ENCODE data around the gene DLL3. TPM values are rescaled to one million over a fixed set of nuclear protein-coding genes. Genes with fewer than 3 reads are reported as not detected.

DLL3 gene
- total and polyA plus RNA-seq, 9 of the 15 experiments (the other 6 are each of a cell fraction or from before 2014, with no cell fraction given): 0.80 to 6.3 (median 1.2) TPM

- peaks cover 21 to 30% of the 10 kb centered on the region in 2 experiments; a peak in 4 of 5 replicates for H3K4me1 ChIP-seq (replicated peaks in 1 of 2; ENCODE audit: control insufficient read depth in 2 of 2, insufficient read depth in 2 of 2, low read length in 2 of 2)
- H3K4me2 ChIP-seq (ENCODE audit: insufficient read depth, low read length): peak overlapping the region; percentile 83
- intact Hi-C loops (cut with micrococcal nuclease): no loop called here
- H3K27me3 ChIP-seq (ENCODE audit: control insufficient read depth in 2 of 2, insufficient read depth in 2 of 2, low read length in 2 of 2): peaks cover 4 to 19% of the 10 kb centered on the region in 2 experiments; a peak in 4 of 5 replicates
- 37% methylated on average over 5 of the region's 5 CpGs for WGBS (ENCODE audit: insufficient coverage, low coverage, missing lambda C conversion rate)
- no peaks in the 10 kb centered on the region for H3K36me3 ChIP-seq (ENCODE audit: control insufficient read depth, insufficient read depth, low read length)
- H3K9ac ChIP-seq (ENCODE audit: insufficient read depth in 1 of 2, low read depth in 2 of 2, low read length in 2 of 2): peak overlapping the region; percentile 50 to 84; a peak in 3 of 4 replicates
- ChIA-PET POLR2A (interaction anchor here (0.6 to 1.5 kb wide), 3 partner anchors 9 to 379 kb away, joined by 3 to 5 read pairs (median 5); partner anchors contain the start of gene RPS16), CTCF (ENCODE audit: low intra/inter-chr PET ratio) (interaction anchor here (0.5 kb wide), 1 partner anchor 73 kb away, joined by 3 read pairs; no protein-coding TSS in a partner anchor)
- H3K9me3 ChIP-seq (replicated peaks; ENCODE audit: control insufficient read depth, insufficient read depth, low read depth, low read length): no peaks in the 10 kb centered on the region
- H3K79me2 ChIP-seq (ENCODE audit: control insufficient read depth, insufficient read depth, low read length): no peaks in the 10 kb centered on the region
- no peaks in the 10 kb centered on the region for H4K20me1 ChIP-seq (replicated peaks; ENCODE audit: control insufficient read depth, insufficient read depth, low read length)
- TF ChIP-seq GTF2E2 (tag; IDR thresholded peaks at IDR 0.05) (no peak), NR2C2 (CRISPR knock-in tag; IDR thresholded peaks at IDR 0.05) (no peak), NR2C2 (tag; IDR thresholded peaks at IDR 0.05) (peak; percentile 34; the same call in 1 of the 2 replicates)
- no TSS peak for BruUV-seq (replicated peaks)
- H3K9me1 ChIP-seq (ENCODE audit: control insufficient read depth, insufficient read depth, low read length): no peaks in the 10 kb centered on the region
- peak in 2 of 4 experiments; percentile 54 to 64 for DNase-seq (ENCODE audit: extremely low read depth in 1 of 4, low spot score in 3 of 4)
- H2AFZ ChIP-seq (ENCODE audit: low read depth, low read length): peak overlapping the region; percentile 96
- peak overlapping the region; percentile 34 for H3K4me3 ChIP-seq
- peak overlapping the region; percentile 60; the same call in 2 of the 3 replicates for H3K27ac ChIP-seq (ENCODE audit: extremely low read depth, low read depth, low read length)
- peak; percentile 79 for FAIRE-seq
- peak; percentile 69 for ATAC-seq
- in situ Hi-C loops (cut with MboI): no loop called here
These were observed 19.7 kb downstream of the DLL3 start for GRCh38 chr19:39518458-39518857.

GRCh38 chr19:39518975-39519374 is 20.2 kb downstream of the DLL3 start:
- Histone ChIP-seq H4K20me1 (replicated peaks; ENCODE audit: control insufficient read depth, insufficient read depth, low read length) (no peaks in the 10 kb centered on the region), H3K4me1 (replicated peaks in 1 of 2; ENCODE audit: control insufficient read depth in 2 of 2, insufficient read depth in 2 of 2, low read length in 2 of 2) (peaks cover 21 to 29% of the 10 kb centered on the region in 2 experiments; a peak in 4 of 5 replicates), H3K27ac (ENCODE audit: extremely low read depth, low read depth, low read length) (peak overlapping the region; percentile 60), H3K36me3 (ENCODE audit: control insufficient read depth, insufficient read depth, low read length) (no peaks in the 10 kb centered on the region), H2AFZ (ENCODE audit: low read depth, low read length) (peak overlapping the region; percentile 96), H3K4me2 (ENCODE audit: insufficient read depth, low read length) (peak overlapping the region; percentile 83), H3K79me2 (ENCODE audit: control insufficient read depth, insufficient read depth, low read length) (no peaks in the 10 kb centered on the region), H3K9me1 (ENCODE audit: control insufficient read depth, insufficient read depth, low read length) (no peaks in the 10 kb centered on the region), H3K9me3 (replicated peaks; ENCODE audit: control insufficient read depth, insufficient read depth, low read depth, low read length) (no peaks in the 10 kb centered on the region), H3K9ac (ENCODE audit: insufficient read depth in 1 of 2, low read depth in 2 of 2, low read length in 2 of 2) (peak overlapping the region; percentile 50 to 84), H3K4me3 (peak overlapping the region; percentile 34), H3K27me3 (ENCODE audit: control insufficient read depth in 2 of 2, insufficient read depth in 2 of 2, low read length in 2 of 2) (peaks cover 4 to 19% of the 10 kb centered on the region in 2 experiments; a peak in 4 of 5 replicates)
- peak; percentile 46 to 71 (median 61) for DNase-seq (ENCODE audit: extremely low read depth in 1 of 4, low spot score in 3 of 4)
- intact Hi-C loops (cut with micrococcal nuclease): no loop called here
- ChIA-PET CTCF (ENCODE audit: low intra/inter-chr PET ratio) (interaction anchor here (0.5 kb wide), 1 partner anchor 74 kb away, joined by 3 read pairs; no protein-coding TSS in a partner anchor), POLR2A (interaction anchor here (0.6 to 1.5 kb wide), 3 partner anchors 9 to 380 kb away, joined by 5 to 6 read pairs (median 5); partner anchors contain the start of gene RPS16)
- ATAC-seq: peak; percentile 77
- TSS peak; percentile 48 for BruUV-seq (replicated peaks)
- 5% methylated on average over 9 of the region's 9 CpGs for WGBS (ENCODE audit: insufficient coverage, low coverage, missing lambda C conversion rate)
- peak; percentile 82 for FAIRE-seq
- in situ Hi-C loops (cut with MboI): no loop called here

Data from K562 (cell line).